HEK293 (cell line): ENCODE measurements around the gene RRP9.

ENCODE experiments used
- CTCF ChIA-PET: fragments of 350-600 bp; formaldehyde crosslinking; extraction: SDS; loops from one replicate; lab custom pipeline; 2021; ENCODE audit warnings: antibody characterized with exemption; lab: Yijun Ruan, JAX
- POLR2A ChIA-PET: fragments of 300-600 bp; formaldehyde crosslinking; extraction: SDS; loops from one replicate; lab custom pipeline; 2020; ENCODE audit warnings: antibody characterized with exemption, inconsistent platforms; lab: Yijun Ruan, JAX
- H3K27ac ChIP-seq: fragments of 200-500 bp; sonication (Bioruptor generic); 2 replicates; pipeline ENCODE4 v1.5.1; 2014; ENCODE audit warnings: low read depth, low read length, control low read depth, inconsistent platforms; ENCODE audit errors: extremely low read depth
- H3K36me3 ChIP-seq, 2 experiments: fragments of 200-500 bp in 1 of 2; sonication (Bioruptor generic) in 1 of 2; 1 replicate in 1 of 2; 2 replicates in 1 of 2; pipeline ENCODE4 v1.5.1; 2014 to 2017; ENCODE audit warnings: inconsistent platforms in 2 of 2, low read length in 2 of 2; ENCODE audit not compliant: control insufficient read depth in 2 of 2, insufficient read depth in 1 of 2
- H3K4me1 ChIP-seq: fragments of 200-500 bp; sonication (Bioruptor generic); 2 replicates; pipeline ENCODE4 v1.5.1; 2014; ENCODE audit warnings: mild to moderate bottlenecking, low read length, inconsistent platforms; ENCODE audit not compliant: control insufficient read depth, insufficient read depth
- H3K4me3 ChIP-seq: 2 replicates; pipeline ENCODE4 v1.5.1; 2011; ENCODE audit warnings: low read depth, mild to moderate bottlenecking, control low read depth, low read length, moderate library complexity
- H3K9me3 ChIP-seq: fragments of 200-500 bp; sonication (Bioruptor generic); 2 replicates; pipeline ENCODE4 v1.5.1; 2014; ENCODE audit warnings: low read depth, low read length, inconsistent platforms; ENCODE audit not compliant: control insufficient read depth, insufficient read depth
- OVOL3 ChIP-seq: fragments of 450-650 bp; formaldehyde crosslinking; IDR thresholded peaks from 2 replicates; pipeline ENCODE4 v1.5.1; 2016; ENCODE audit warnings: missing biosample characterization, missing genetic modification characterization
- SP7 ChIP-seq: fragments of 450-650 bp; formaldehyde crosslinking; IDR thresholded peaks from 2 replicates; pipeline ENCODE4 v1.5.1; 2016; ENCODE audit warnings: missing biosample characterization, missing genetic modification characterization
- ZFP41 ChIP-seq: fragments of 450-650 bp; formaldehyde crosslinking; IDR thresholded peaks from 2 replicates; pipeline ENCODE4 v1.5.1; 2016; ENCODE audit warnings: missing biosample characterization, missing genetic modification characterization, borderline replicate concordance
- ZNF18 ChIP-seq: fragments of 450-650 bp; formaldehyde crosslinking; IDR thresholded peaks from 2 replicates; pipeline ENCODE4 v1.5.1; 2016; ENCODE audit warnings: missing biosample characterization, missing genetic modification characterization
- ZNF24 ChIP-seq: fragments of 450-650 bp; formaldehyde crosslinking; IDR thresholded peaks from 2 replicates; pipeline ENCODE4 v1.5.1; 2016; ENCODE audit warnings: missing biosample characterization, missing genetic modification characterization
- ZNF366 ChIP-seq: fragments of 450-650 bp; formaldehyde crosslinking; conservative IDR thresholded peaks from 2 replicates; pipeline ENCODE4 v1.5.1; 2016; ENCODE audit warnings: missing biosample characterization, missing genetic modification characterization
- ZNF37A ChIP-seq: fragments of 450-650 bp; IDR thresholded peaks from 2 replicates; pipeline ENCODE4 v1.5.1; 2018; ENCODE audit warnings: missing biosample characterization, missing genetic modification characterization
- ZNF510 ChIP-seq: fragments of 450-650 bp; formaldehyde crosslinking; IDR thresholded peaks from 2 replicates; pipeline ENCODE4 v1.5.1; 2018; ENCODE audit warnings: mild to moderate bottlenecking, missing genetic modification characterization, missing biosample characterization; ENCODE audit not compliant: insufficient replicate concordance
- ZNF692 ChIP-seq: fragments of 450-650 bp; formaldehyde crosslinking; IDR thresholded peaks from 2 replicates; pipeline ENCODE4 v1.5.1; 2016; ENCODE audit warnings: missing biosample characterization, missing genetic modification characterization
- ZSCAN16 ChIP-seq: fragments of 450-650 bp; formaldehyde crosslinking; IDR thresholded peaks from 2 replicates; pipeline ENCODE4 v1.5.1; 2016; ENCODE audit warnings: missing biosample characterization, missing genetic modification characterization
- TF ChIP-seq, protein P1 (sequence below): fragments of 450-650 bp; formaldehyde crosslinking; IDR thresholded peaks from 2 replicates; pipeline ENCODE4 v1.5.1; 2016; ENCODE audit warnings: missing biosample characterization, missing genetic modification characterization

Gene RRP9

DNA sequence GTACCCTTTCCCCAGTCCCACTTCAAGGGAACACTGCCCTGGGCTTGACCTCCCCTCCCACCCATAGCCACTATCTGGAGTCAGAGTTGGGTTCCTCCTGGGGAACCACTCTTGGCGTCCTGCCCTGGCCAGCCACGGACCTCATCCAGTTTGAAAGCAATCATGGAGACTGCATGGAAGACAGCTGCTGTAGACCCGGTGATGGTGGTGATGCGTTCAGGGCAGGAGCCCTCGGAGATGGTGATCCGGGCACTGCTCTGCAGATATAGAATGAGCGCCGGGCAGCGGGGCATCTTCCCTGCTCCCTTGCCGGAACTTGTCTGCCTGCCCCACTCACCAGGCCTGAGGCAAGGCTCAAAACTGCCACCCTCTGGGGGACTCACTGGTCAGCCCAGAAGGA, 18.7 kb upstream of the RRP9 start (continued):
- no peak for TF ChIP-seq ZNF18 (tag by site-specific recombination)
- TF ChIP-seq OVOL3 (tag by site-specific recombination), result no peak
- TF ChIP-seq ZFP41, result no peak
- no peak for TF ChIP-seq ZNF510 (tag by site-specific recombination)

DNA sequence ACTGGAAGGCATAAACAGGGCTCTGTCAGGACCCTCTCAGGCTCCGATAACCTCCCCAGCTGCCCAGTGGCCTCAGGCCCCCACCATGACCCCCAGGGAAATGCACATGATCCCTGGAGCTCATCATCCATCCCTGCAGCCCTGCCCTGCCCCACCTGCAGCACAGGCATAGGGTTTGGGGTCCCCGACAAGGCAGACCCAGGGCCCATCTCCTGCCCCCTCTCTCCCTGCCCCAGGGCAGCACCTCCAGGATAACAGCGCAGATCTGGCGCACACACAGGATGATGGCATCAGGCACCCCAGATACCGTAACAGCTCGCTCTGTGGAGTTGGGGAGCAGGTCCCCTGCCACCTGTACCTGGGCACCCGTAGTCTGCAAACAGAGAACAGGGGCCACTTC, 17.9 kb upstream of the RRP9 start:
- ChIA-PET CTCF (interaction anchor here (1.3 to 1.4 kb wide), 2 partner anchors 14 to 18 kb away, joined by 4 read pairs; partner anchors contain the start of genes ABHD14B and RRP9), POLR2A (no interaction called here)
- TF ChIP-seq, protein P1, sequence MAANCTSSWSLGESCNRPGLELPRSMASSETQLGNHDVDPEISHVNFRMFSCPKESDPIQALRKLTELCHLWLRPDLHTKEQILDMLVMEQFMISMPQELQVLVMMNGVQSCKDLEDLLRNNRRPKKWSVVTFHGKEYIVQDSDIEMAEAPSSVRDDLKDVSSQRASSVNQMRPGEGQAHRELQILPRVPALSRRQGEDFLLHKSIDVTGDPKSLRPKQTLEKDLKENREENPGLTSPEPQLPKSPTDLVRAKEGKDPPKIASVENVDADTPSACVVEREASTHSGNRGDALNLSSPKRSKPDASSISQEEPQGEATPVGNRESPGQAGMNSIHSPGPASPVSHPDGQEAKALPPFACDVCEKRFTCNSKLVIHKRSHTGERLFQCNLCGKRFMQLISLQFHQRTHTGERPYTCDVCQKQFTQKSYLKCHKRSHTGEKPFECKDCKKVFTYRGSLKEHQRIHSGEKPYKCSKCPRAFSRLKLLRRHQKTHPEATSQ (tag by site-specific recombination), result no peak
- TF ChIP-seq ZNF37A (tag by site-specific recombination), result no peak
- no peak for TF ChIP-seq ZNF692
- no peak for TF ChIP-seq ZSCAN16 (tag by site-specific recombination)
- H3K36me3 ChIP-seq, result peaks cover 0 to 35% of the 10 kb centered on the region in 2 experiments; a peak in 1 of 3 replicates
- no peak overlapping the region for H3K4me3 ChIP-seq
- no peaks in the 10 kb centered on the region for H3K4me1 ChIP-seq
- no peaks in the 10 kb centered on the region for H3K9me3 ChIP-seq
- H3K27ac ChIP-seq, result no peak overlapping the region

DNA sequence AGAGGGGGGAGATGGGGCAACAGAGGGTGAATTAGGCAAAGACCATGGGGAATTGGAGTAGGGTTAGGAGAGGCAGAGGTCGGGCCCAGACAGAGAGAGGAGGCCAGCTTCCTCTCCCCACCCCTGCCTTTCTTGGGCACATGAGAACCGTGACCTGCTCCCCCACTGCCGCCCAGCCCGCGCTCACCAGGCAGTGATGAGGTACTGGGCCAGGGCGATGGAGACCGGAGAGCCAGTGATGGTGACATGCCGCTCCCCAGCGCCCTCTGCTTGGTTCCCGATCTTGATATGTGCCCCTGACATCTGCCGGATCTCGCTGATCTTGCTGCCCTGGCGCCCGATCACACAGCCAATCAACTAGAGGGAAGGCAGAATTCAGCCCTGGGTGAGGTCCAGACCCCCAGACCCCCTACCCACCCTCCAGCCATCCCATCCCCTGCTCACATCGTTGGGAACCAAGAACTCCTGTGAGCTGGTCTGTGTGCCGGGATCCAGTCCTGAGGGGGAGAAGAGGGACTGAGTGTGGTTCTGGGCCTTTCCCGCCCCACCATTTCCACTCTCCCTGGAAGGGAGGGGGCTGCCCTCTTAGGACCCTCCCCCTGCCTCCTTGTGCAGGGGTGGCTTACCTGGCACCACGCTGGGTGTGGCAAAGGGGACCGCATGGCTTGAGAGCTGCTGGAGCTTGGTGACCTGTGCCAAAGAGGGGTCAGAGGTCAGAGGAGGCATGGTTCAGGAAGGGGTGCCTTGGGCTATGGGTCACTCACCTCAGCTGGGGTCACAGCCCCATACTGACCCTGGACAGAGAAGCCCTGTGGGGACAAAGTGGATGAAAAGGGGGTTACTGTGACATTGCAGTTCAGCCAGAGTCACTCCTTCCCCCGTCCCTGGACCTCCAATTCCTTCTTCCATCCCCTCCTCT, 17.2 kb upstream of the RRP9 start:
- H3K9me3 ChIP-seq, result no peaks in the 10 kb centered on the region
- ChIA-PET CTCF (interaction anchor here (1.3 to 1.4 kb wide), 2 partner anchors 15 to 17 kb away, joined by 4 read pairs; partner anchors contain the start of genes ABHD14B and RRP9), POLR2A (no interaction called here)
- TF ChIP-seq SP7, result no peak
- no peak for TF ChIP-seq ZNF24 (tag by site-specific recombination)
- 0 out of 2 replicates have a peak, but pooled peaks have one; percentile 4 for TF ChIP-seq ZNF366 (tag by site-specific recombination)
- no peak overlapping the region for H3K4me3 ChIP-seq
- peaks cover 0 to 35% of the 10 kb centered on the region in 2 experiments; a peak in 1 of 3 replicates for H3K36me3 ChIP-seq
- no peak overlapping the region for H3K27ac ChIP-seq
- H3K4me1 ChIP-seq, result no peaks in the 10 kb centered on the region

DNA sequence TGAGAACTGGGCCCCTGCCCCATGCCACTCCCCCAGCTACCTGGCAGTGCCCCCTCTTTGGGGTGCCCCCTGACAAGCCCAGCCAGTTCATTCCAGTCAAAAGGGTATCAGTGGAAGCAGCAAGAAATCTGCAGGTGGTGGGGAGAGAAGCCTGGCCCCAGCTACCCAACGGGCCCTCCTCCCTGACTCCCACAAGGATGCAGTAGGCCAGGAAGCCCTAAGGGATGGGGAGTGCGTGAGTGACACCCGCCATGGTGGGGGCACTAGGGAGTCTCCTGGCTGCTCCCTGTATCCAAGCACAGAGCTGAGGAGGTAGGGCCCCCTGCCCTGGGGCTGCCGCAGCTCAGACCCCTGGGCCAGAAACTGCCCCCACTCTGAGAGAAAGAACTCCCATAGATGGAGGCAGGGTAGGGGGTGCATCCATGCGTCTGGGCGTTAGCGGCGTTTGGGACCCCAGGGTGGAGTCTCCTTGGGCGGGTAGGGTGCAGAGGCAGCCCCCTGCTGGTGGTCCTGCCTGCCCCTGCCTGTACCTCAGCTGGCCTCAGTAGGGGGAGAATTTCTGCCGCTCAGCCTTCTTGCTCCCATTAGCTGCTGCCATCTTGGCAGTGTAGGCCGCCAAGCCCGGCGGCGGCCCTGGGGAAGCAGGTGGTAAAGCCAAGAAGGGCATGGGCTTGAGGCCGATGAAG, 16.0 kb upstream of the RRP9 start:
- TF ChIP-seq ZNF366 (tag by site-specific recombination), result no peak
- Histone ChIP-seq H3K36me3 (peaks cover 0 to 35% of the 10 kb centered on the region in 2 experiments; a peak in 1 of 3 replicates), H3K4me1 (no peaks in the 10 kb centered on the region), H3K4me3 (no peak overlapping the region), H3K27ac (no peak overlapping the region), H3K9me3 (no peaks in the 10 kb centered on the region)
- ChIA-PET POLR2A (interaction anchor here (1.3 kb wide), 1 partner anchor 38 kb away, joined by 3 read pairs; the partner anchor contains the start of gene RPL29), CTCF (interaction anchor here (1.1 to 1.2 kb wide), 2 partner anchors 15 to 16 kb away, joined by 3 to 7 read pairs; partner anchors contain the start of genes ABHD14B and PARP3)
